Esophagus muscularis mucosa (tissue), 3 donors: ENCODE results near the gene CD37.

Experiments used
- CTCF ChIP-seq, 3 experiments: fragments of 200-600 bp in 2 of 3; fragments of 450-650 bp in 1 of 3; sonication (generic) in 2 of 3; IDR thresholded peaks; one replicate each; pipeline ENCODE4 v1.5.1; 2017 to 2019; ENCODE audit warnings: antibody characterized with exemption in 3 of 3, mild to moderate bottlenecking in 2 of 3, moderate library complexity in 1 of 3
- POLR2AphosphoS5 ChIP-seq, 2 donors: sonication (generic); formaldehyde crosslinking; IDR thresholded peaks; one replicate each; pipeline ENCODE4 v1.6.1; 2017; ENCODE audit warnings: antibody characterized with exemption in 2 of 2

- TF ChIP-seq CTCF (IDR thresholded peaks at IDR 0.05) = no peak
- no peak for TF ChIP-seq POLR2AphosphoS5 (IDR thresholded peaks at IDR 0.05)
These were observed 48.4 kb downstream of the CD37 start for GRCh38 chr19:49383599-49383998.
